Left lung (tissue), 10 donors: ENCODE measurements around the gene FGF23. TPM values are rescaled to one million over a fixed set of nuclear protein-coding genes. Genes with fewer than 3 reads are reported as not detected.

Experiments
- ATAC-seq: fragments of 200-7000 bp; cut with Tn5 transposase; one replicate; pipeline ENCODE4 v1.9.1; 2020; ENCODE audit warnings: moderate library complexity
- DNase-seq, 4 donors: peaks; one replicate each; pipeline ENCODE4 v3.0.0-alpha.2; 2013 to 2020
- H3K27ac ChIP-seq, 2 donors: fragments of 200-600 bp; sonication (generic) in 1 of 2; one replicate each; pipeline versions ENCODE4 v1.5.0 to v1.8.0; 2020 to 2021
- H3K27me3 ChIP-seq, 2 donors: fragments of 200-600 bp; sonication (generic) in 1 of 2; one replicate each; pipeline versions ENCODE4 v1.5.0 to v1.8.0; 2020 to 2021
- H3K36me3 ChIP-seq, 2 donors: fragments of 200-600 bp; sonication (generic) in 1 of 2; one replicate each; pipeline versions ENCODE4 v1.5.0 to v1.8.0; 2020 to 2021
- H3K4me1 ChIP-seq, 2 donors: fragments of 200-600 bp; one replicate each; pipeline ENCODE4 v1.8.0; 2021
- H3K4me3 ChIP-seq, 2 donors: fragments of 200-600 bp; sonication (generic) in 1 of 2; one replicate each; pipeline versions ENCODE4 v1.5.0 to v1.8.0; 2020 to 2021; ENCODE audit warnings: mild to moderate bottlenecking in 1 of 2
- H3K9me3 ChIP-seq, 2 donors: fragments of 200-600 bp; sonication (generic) in 1 of 2; one replicate each; pipeline versions ENCODE4 v1.5.0 to v1.8.0; 2020 to 2021
- intact Hi-C, 2 donors: fragments of 100-400 bp; cut with DNase I; formaldehyde crosslinking; loops; one replicate each; pipeline versions ENCODE4 v1.11.2 to v1.14.2; 2022
- polyA plus RNA-seq, 6 donors: library from polyadenylated mRNA; unstranded; fragments of 120-200 nt; gene quantifications; one replicate each; pipeline ENCODE4 v1.2.1, GENCODE V29; 2013; ENCODE audit not compliant: insufficient read length in 6 of 6
- total RNA-seq, 2 donors: library from RNA; stranded (reverse); fragmentation: NEBNext Ultra II Directional; extraction: Animal tissue kit (Norgen Biotek cat#: 25700); gene quantifications; one replicate each; pipeline ENCODE4 v1.2.1, GENCODE V29; 2021
- TF ChIP-seq, protein P1 (sequence below), 2 donors: fragments of 200-600 bp; sonication (generic) in 1 of 2; IDR thresholded peaks; one replicate each; pipeline versions ENCODE4 v1.5.0 to v1.8.0; 2021; ENCODE audit warnings: antibody characterized with exemption in 2 of 2
- donor health status: DM: no; HTN: yes; CAD: no.
- donor health status: DM: no; HTN: no; CAD: no.

FGF23 gene
- total and polyA plus RNA-seq, 8 donors: 0.04 to 0.12 (median 0.07) TPM; not detected in 5

DNA sequence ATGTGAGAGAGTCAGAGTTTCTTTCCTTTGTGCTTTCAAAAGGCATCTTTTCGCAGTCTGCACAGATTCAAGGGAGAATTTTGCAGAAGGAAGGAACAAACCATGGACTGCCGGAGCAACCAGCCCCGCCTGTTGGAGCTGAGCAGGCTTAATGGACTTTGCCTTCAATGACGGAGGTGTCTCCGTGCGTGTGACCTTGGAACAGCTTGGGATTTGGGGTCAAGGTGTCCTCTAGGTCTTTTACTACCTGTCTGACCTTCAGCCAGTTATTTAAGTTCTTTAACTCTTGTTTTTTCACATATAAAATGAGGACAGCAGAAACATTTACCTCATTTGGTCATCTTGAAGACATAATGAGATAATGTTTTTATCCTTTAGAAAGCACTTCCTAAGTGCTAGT, 4.1 kb downstream of the FGF23 start:
- Histone ChIP-seq H3K27ac (no peak overlapping the region), H3K9me3 (no peaks in the 10 kb centered on the region), H3K4me3 (no peak overlapping the region), H3K4me1 (no peaks in the 10 kb centered on the region), H3K27me3 (peaks cover 0 to 32% of the 10 kb centered on the region in 2 donors), H3K36me3 (no peaks in the 10 kb centered on the region)
- intact Hi-C loops: no loop called here
- no peak for ATAC-seq
- no peak for DNase-seq
- TF ChIP-seq, protein P1, sequence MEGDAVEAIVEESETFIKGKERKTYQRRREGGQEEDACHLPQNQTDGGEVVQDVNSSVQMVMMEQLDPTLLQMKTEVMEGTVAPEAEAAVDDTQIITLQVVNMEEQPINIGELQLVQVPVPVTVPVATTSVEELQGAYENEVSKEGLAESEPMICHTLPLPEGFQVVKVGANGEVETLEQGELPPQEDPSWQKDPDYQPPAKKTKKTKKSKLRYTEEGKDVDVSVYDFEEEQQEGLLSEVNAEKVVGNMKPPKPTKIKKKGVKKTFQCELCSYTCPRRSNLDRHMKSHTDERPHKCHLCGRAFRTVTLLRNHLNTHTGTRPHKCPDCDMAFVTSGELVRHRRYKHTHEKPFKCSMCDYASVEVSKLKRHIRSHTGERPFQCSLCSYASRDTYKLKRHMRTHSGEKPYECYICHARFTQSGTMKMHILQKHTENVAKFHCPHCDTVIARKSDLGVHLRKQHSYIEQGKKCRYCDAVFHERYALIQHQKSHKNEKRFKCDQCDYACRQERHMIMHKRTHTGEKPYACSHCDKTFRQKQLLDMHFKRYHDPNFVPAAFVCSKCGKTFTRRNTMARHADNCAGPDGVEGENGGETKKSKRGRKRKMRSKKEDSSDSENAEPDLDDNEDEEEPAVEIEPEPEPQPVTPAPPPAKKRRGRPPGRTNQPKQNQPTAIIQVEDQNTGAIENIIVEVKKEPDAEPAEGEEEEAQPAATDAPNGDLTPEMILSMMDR (IDR thresholded peaks at IDR 0.05): no peak

DNA sequence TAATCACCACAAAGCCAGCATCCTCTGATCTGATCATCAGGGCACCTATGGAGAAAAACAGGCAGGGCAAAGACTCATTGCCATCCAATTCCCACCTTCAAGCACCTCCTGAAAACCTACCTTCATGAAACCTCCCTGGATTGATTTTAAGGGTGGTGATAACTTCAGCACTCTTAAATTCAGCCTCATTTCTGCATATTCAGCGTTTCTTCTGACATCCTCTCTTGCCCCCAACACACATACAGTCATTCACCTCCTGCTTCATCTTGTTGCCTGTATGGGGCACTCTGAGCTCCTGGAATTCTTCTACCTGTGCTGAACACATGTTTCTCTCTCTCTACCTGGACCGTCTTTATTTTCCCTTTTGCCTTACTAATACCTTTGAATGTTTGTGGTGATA, 6.9 kb downstream of the FGF23 start:
- H3K36me3 ChIP-seq: no peaks in the 10 kb centered on the region
- no peak overlapping the region for H3K4me3 ChIP-seq
- TF ChIP-seq, protein P1 (IDR thresholded peaks at IDR 0.05): no peak
- no peaks in the 10 kb centered on the region for H3K9me3 ChIP-seq
- ATAC-seq: no peak
- H3K27ac ChIP-seq: no peak overlapping the region
- DNase-seq: no peak
- peaks cover 0 to 15% of the 10 kb centered on the region in 2 donors for H3K27me3 ChIP-seq
- H3K4me1 ChIP-seq: no peaks in the 10 kb centered on the region
- intact Hi-C loops: no loop called here

DNA sequence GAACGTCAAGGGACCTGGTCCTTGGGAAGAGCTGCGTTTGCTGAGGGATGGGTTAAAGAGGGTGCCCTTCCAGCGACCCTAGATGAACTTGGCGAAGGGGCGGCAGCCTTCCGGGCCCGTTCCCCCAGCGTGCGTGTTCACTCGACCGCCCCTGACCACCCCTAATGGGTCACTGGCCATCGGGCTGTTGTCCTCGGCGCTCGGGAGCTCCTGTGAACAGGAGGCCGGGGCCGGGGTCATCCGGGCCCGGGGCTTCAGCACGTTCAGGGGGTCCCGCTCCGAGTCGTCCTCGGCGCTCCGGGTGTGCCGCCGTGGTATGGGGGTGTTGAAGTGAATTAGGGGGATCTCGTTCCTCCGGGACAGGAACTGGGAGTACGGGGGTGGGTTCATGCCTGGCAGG, 9.2 kb downstream of the FGF23 start:
- intact Hi-C loops: no loop called here
- DNase-seq (no peak), ATAC-seq (no peak)
- Histone ChIP-seq H3K9me3 (no peaks in the 10 kb centered on the region), H3K36me3 (no peaks in the 10 kb centered on the region), H3K4me1 (no peaks in the 10 kb centered on the region), H3K4me3 (no peak overlapping the region), H3K27me3 (peaks cover 0 to 16% of the 10 kb centered on the region in 2 donors), H3K27ac (no peak overlapping the region)
- TF ChIP-seq, protein P1 (IDR thresholded peaks at IDR 0.05): no peak

DNA sequence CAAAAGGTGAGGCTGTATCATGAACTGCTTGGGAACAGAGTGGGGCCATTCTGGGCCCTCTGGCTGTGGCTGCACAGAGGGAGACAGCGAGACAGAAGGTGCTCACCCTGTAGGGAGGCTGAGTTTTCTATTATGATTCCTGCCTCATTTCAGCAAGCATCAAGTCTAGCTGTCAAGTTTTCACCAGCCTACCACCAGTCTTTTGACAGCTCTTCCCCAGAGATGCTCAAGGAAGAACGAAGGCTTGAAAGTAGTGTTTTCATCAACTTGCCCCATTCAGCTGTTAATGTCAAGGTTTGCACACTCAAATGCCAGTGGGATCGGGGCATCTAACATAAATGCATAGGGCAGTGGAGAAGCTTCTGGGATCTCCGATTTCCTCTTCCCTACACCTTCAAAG, 10.0 kb downstream of the FGF23 start:
- H3K9me3 ChIP-seq: no peaks in the 10 kb centered on the region
- H3K27ac ChIP-seq: no peak overlapping the region
- ATAC-seq: no peak
- no peaks in the 10 kb centered on the region for H3K4me1 ChIP-seq
- TF ChIP-seq, protein P1 (IDR thresholded peaks at IDR 0.05): no peak
- intact Hi-C loops: no loop called here
- DNase-seq: no peak
- no peaks in the 10 kb centered on the region for H3K36me3 ChIP-seq
- H3K4me3 ChIP-seq: no peak overlapping the region
- H3K27me3 ChIP-seq: peaks cover 0 to 18% of the 10 kb centered on the region in 2 donors

DNA sequence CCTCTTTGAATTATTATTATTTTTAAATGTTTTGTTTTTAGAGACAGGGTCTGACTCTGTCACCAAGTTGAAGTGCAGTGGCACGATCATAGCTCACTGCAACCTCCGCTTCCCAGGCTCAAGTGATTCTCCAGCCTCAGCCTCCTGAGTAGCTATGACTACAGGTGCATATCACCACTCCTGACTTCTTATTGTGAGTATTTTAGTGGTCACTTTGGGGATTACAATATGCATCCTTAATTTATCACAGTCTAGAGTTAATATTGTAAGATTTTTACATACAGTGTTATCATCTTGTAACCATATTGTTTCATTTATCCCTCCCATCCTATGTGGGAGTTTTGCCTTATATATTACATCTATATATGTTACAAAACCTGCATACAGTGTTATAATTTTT, 13.4 kb downstream of the FGF23 start:
- intact Hi-C loops: no loop called here
- H3K27me3 ChIP-seq: peaks cover 0 to 17% of the 10 kb centered on the region in 2 donors
- no peak overlapping the region for H3K4me3 ChIP-seq
- TF ChIP-seq, protein P1 (IDR thresholded peaks at IDR 0.05): no peak
- no peak overlapping the region for H3K27ac ChIP-seq
- H3K9me3 ChIP-seq: no peaks in the 10 kb centered on the region
- no peaks in the 10 kb centered on the region for H3K4me1 ChIP-seq
- no peaks in the 10 kb centered on the region for H3K36me3 ChIP-seq
- DNase-seq (no peak), ATAC-seq (no peak)
